MCF 10A (cell line): ENCODE data around the gene SHLD1. TPM values are rescaled to one million over a fixed set of nuclear protein-coding genes. Genes with fewer than 3 reads are reported as not detected.
A peak's percentile ranks its signal among the peaks of the same experiment; 100 is the strongest.
"Not testable (repeated sequence)": the region's sequence is repeated elsewhere in the genome, so short reads cannot be mapped to it uniquely, and the experiment has no call there.

Experiments
- BruUV-seq: library from RNA; stranded (reverse); fragments of 400-500 nt; replicated peaks from 2 replicates; lab custom pipeline; 2021; lab: Mats Ljungman, UMichigan
- CTCF ChIA-PET: fragments of 300-600 bp; sonication (Branson Sonifier 250); formaldehyde crosslinking; extraction: SDS; loops from one replicate; lab custom pipeline; 2021; ENCODE audit warnings: antibody characterized with exemption, inconsistent platforms; lab: Yijun Ruan, JAX
- POLR2A ChIA-PET: fragments of 300-600, 350-650 bp; sonication (Branson Sonifier 250); formaldehyde crosslinking; extraction: SDS; loops from one replicate; lab custom pipeline; 2020; ENCODE audit warnings: antibody characterized with exemption, inconsistent platforms; lab: Yijun Ruan, JAX
- DNase-seq: peaks from one replicate; pipeline ENCODE4 v3.0.0-alpha.2; 2018; ENCODE audit not compliant: unreplicated experiment
- H3K27ac Mint-ChIP-seq: one replicate; pipeline ENCODE4 v1.8.0; 2022; ENCODE audit warnings: mild to moderate bottlenecking, low read depth, mixed read lengths; ENCODE audit not compliant: unreplicated experiment
- H3K27me3 Mint-ChIP-seq: one replicate; pipeline ENCODE4 v1.8.0; 2022; ENCODE audit warnings: mixed read lengths; ENCODE audit not compliant: insufficient read depth, unreplicated experiment
- H3K36me3 Mint-ChIP-seq: one replicate; pipeline ENCODE4 v1.8.0; 2022; ENCODE audit warnings: mild to moderate bottlenecking, moderate library complexity, mixed read lengths; ENCODE audit not compliant: insufficient read depth, unreplicated experiment
- H3K4me1 Mint-ChIP-seq: one replicate; pipeline ENCODE4 v1.8.0; 2022; ENCODE audit warnings: mixed read lengths; ENCODE audit not compliant: insufficient read depth, unreplicated experiment
- H3K4me3 Mint-ChIP-seq: one replicate; pipeline ENCODE4 v1.8.0; 2022; ENCODE audit warnings: mild to moderate bottlenecking, moderate library complexity, mixed read lengths; ENCODE audit not compliant: unreplicated experiment
- H3K9me3 Mint-ChIP-seq: one replicate; pipeline ENCODE4 v1.8.0; 2022; ENCODE audit warnings: mixed read lengths; ENCODE audit not compliant: unreplicated experiment
- CTCF ChIP-seq: fragments of 200-600 bp; IDR thresholded peaks from one replicate; pipeline ENCODE4 v1.8.0; 2022; ENCODE audit warnings: antibody characterized with exemption, mild to moderate bottlenecking; ENCODE audit not compliant: unreplicated experiment
- intact Hi-C: fragments of 100-400 bp; cut with micrococcal nuclease; formaldehyde crosslinking; loops from 2 replicates; pipeline ENCODE4 v1.14.1; 2022
- total RNA-seq: library from RNA; stranded (reverse); gene quantifications from 2 replicates; pipeline ENCODE4 v1.2.3, GENCODE V29; 2022

The SHLD1 gene
- total RNA-seq, 1 experiment from 2014 or later = 2.3 TPM

- Mint-ChIP-seq H3K36me3 (no peaks in the 10 kb centered on the region), H3K4me1 (peaks cover 3% of the 10 kb centered on the region), H3K27ac (no peak overlapping the region), H3K9me3 (no peaks in the 10 kb centered on the region), H3K4me3 (no peak overlapping the region), H3K27me3 (no peaks in the 10 kb centered on the region)
- POLR2A ChIA-PET = no interaction called here
- DNase-seq = no peak
- no TSS peak for BruUV-seq
- TF ChIP-seq CTCF = no peak
- intact Hi-C loops = no loop called here
- CTCF ChIA-PET = interaction anchor here (0.6 to 0.8 kb wide), 2 partner anchors 81 to 179 kb away, joined by 3 read pairs; no protein-coding TSS in a partner anchor
These were observed 2.0 kb upstream of the SHLD1 start for GRCh38 chr20:5748246-5748645.

DNA sequence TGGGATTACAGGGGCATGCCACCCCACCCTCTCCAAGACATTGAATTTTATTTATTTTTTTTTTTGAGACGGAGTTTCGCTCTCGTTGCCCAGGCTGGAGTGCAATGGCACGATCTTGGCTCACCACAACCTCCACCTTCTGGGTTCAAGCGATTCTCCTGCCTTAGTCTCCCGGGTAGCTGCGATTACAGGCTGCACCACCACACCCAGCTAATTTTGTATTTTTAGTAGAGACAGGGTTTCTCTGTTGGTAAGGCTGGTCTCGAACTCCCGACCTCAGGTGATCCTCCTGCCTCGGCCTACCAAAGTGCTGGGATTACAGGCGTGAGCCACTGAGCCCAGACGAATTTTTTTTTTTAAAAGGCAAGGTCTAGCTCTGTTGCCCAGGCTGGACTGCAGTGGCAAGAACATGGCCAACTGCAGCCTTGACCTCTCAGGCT lies 669 bp upstream of the SHLD1 start:
- H3K9me3 Mint-ChIP-seq, intact Hi-C loops, DNase-seq, H3K4me1 Mint-ChIP-seq, BruUV-seq, H3K36me3 Mint-ChIP-seq, CTCF ChIA-PET, H3K4me3 Mint-ChIP-seq, H3K27me3 Mint-ChIP-seq: not testable (repeated sequence)
- POLR2A ChIA-PET = interaction anchor here (0.8 to 2.8 kb wide), 7 partner anchors 12 to 206 kb away, joined by 3 to 27 read pairs (median 13); no protein-coding TSS in a partner anchor
- peak overlapping the region; percentile 95 for H3K27ac Mint-ChIP-seq

- no peaks in the 10 kb centered on the region for H3K27me3 Mint-ChIP-seq
- no TSS peak for BruUV-seq
- no peak for TF ChIP-seq CTCF
- peaks cover 3% of the 10 kb centered on the region for H3K4me1 Mint-ChIP-seq
- H3K4me3 Mint-ChIP-seq = no peak overlapping the region
- H3K36me3 Mint-ChIP-seq = no peaks in the 10 kb centered on the region
- ChIA-PET POLR2A (interaction anchor here (0.9 to 2.8 kb wide), 9 partner anchors 10 to 104 kb away, joined by 3 to 27 read pairs (median 13); no protein-coding TSS in a partner anchor), CTCF (interaction anchor here (0.7 to 2.2 kb wide), 5 partner anchors 22 to 223 kb away, joined by 3 to 17 read pairs (median 3); no protein-coding TSS in a partner anchor)
- no peak overlapping the region for H3K27ac Mint-ChIP-seq
- intact Hi-C loops = loop anchor here (5.0 kb wide), 1 partner anchor 145 kb away; no protein-coding TSS in a partner anchor
- DNase-seq = no peak
- H3K9me3 Mint-ChIP-seq = no peaks in the 10 kb centered on the region
These were observed 1.7 kb downstream of the SHLD1 start for GRCh38 chr20:5751856-5752255.

GRCh38 chr20:5753814-5754213 lies 3.6 kb downstream of the SHLD1 start:
- peaks cover 3% of the 10 kb centered on the region for H3K4me1 Mint-ChIP-seq

More at GRCh38 chr20:5753814-5754213, 3.6 kb downstream of the SHLD1 start:
- no TSS peak for BruUV-seq
- H3K9me3 Mint-ChIP-seq = no peaks in the 10 kb centered on the region
- no peak overlapping the region for H3K27ac Mint-ChIP-seq
- no peak for DNase-seq
- POLR2A ChIA-PET = interaction anchor here (0.8 to 1.8 kb wide), 4 partner anchors 28 to 332 kb away, joined by 3 to 5 read pairs (median 4); no protein-coding TSS in a partner anchor
- intact Hi-C loops = loop anchor here (5.0 kb wide), 1 partner anchor 147 kb away; no protein-coding TSS in a partner anchor
- H3K4me3 Mint-ChIP-seq = no peak overlapping the region
- H3K27me3 Mint-ChIP-seq = no peaks in the 10 kb centered on the region
- no peaks in the 10 kb centered on the region for H3K36me3 Mint-ChIP-seq
- CTCF ChIA-PET = interaction anchor here (0.6 to 1.1 kb wide), 4 partner anchors 34 to 153 kb away, joined by 3 to 5 read pairs (median 4); no protein-coding TSS in a partner anchor
- no peak for TF ChIP-seq CTCF
